ENCODE data around the gene ELOVL6. TPM values are rescaled to one million over a fixed set of nuclear protein-coding genes. Genes with fewer than 3 reads are reported as not detected.
A peak's percentile ranks its signal among the peaks of the same experiment; 100 is the strongest.

ELOVL6 gene
- total RNA-seq, 3 donors from 2014 or later: 21.8 to 59.8 (median 50.3) TPM

GRCh38 chr4:110201502-110201901 is 3.1 kb upstream of the ELOVL6 start:
- DNase-seq (no peak), ATAC-seq (no peak)
- intact Hi-C loops (cut with DNase I, micrococcal nuclease): loop anchor here in 1 of 2 donors (10.0 kb wide), 1 partner anchor 147 kb away; no protein-coding TSS in a partner anchor
- no peak overlapping the region for H3K4me3 ChIP-seq
- H3K36me3 ChIP-seq (ENCODE audit: low read depth): no peaks in the 10 kb centered on the region
- TF ChIP-seq CTCF (IDR thresholded peaks at IDR 0.05): no peak
- no peaks in the 10 kb centered on the region for H3K9me3 ChIP-seq
- H3K4me1 ChIP-seq (ENCODE audit: low read depth): no peaks in the 10 kb centered on the region

GRCh38 chr4:110200689-110201088 is 2.3 kb upstream of the ELOVL6 start:
- H3K9me3 ChIP-seq: no peaks in the 10 kb centered on the region
- H3K4me1 ChIP-seq (ENCODE audit: low read depth): no peaks in the 10 kb centered on the region
- TF ChIP-seq CTCF (IDR thresholded peaks at IDR 0.05): no peak
- H3K4me3 ChIP-seq: no peak overlapping the region
- intact Hi-C loops (cut with DNase I, micrococcal nuclease): loop anchor here in 1 of 2 donors (10.0 kb wide), 1 partner anchor 146 kb away; no protein-coding TSS in a partner anchor
- no peak for DNase-seq
- ATAC-seq: no peak
- H3K36me3 ChIP-seq (ENCODE audit: low read depth): no peaks in the 10 kb centered on the region

GRCh38 chr4:110198049-110198434 is 373 bp downstream of the ELOVL6 start:
- peak overlapping the region; percentile 89 for H3K4me3 ChIP-seq
- intact Hi-C loops (cut with DNase I, micrococcal nuclease): no loop called here
- ATAC-seq (peak; percentile 2), DNase-seq (peak; percentile 45 to 59 (median 56))
- no peaks in the 10 kb centered on the region for H3K36me3 ChIP-seq (ENCODE audit: low read depth)
- no peak for TF ChIP-seq CTCF (IDR thresholded peaks at IDR 0.05)
- no peaks in the 10 kb centered on the region for H3K9me3 ChIP-seq
- peaks cover 19% of the 10 kb centered on the region for H3K4me1 ChIP-seq (ENCODE audit: low read depth)

- peaks cover 21% of the 10 kb centered on the region for H3K4me1 ChIP-seq (ENCODE audit: low read depth)
- H3K9me3 ChIP-seq: no peaks in the 10 kb centered on the region
- H3K4me3 ChIP-seq: peak overlapping the region; percentile 89
- DNase-seq: peak; percentile 62 to 76 (median 71)
- intact Hi-C loops (cut with DNase I, micrococcal nuclease): no loop called here
- no peak for TF ChIP-seq CTCF (IDR thresholded peaks at IDR 0.05)
- no peaks in the 10 kb centered on the region for H3K36me3 ChIP-seq (ENCODE audit: low read depth)
- peak; percentile 12 for ATAC-seq
These were observed 829 bp downstream of the ELOVL6 start for GRCh38 chr4:110197529-110198042.

GRCh38 chr4:110196871-110197528 is 1.4 kb downstream of the ELOVL6 start:
- no peaks in the 10 kb centered on the region for H3K9me3 ChIP-seq
- peaks cover 21% of the 10 kb centered on the region for H3K4me1 ChIP-seq (ENCODE audit: low read depth)
- DNase-seq: peak; percentile 66 to 79 (median 79)
- peak; percentile 47 for ATAC-seq
- no peaks in the 10 kb centered on the region for H3K36me3 ChIP-seq (ENCODE audit: low read depth)
- no peak for TF ChIP-seq CTCF (IDR thresholded peaks at IDR 0.05)
- intact Hi-C loops (cut with DNase I, micrococcal nuclease): no loop called here
- H3K4me3 ChIP-seq: peak overlapping the region; percentile 89

Measured in mucosa of descending colon (tissue), 3 donors.